ENCODE results near the gene E2F4. TPM values are rescaled to one million over a fixed set of nuclear protein-coding genes. Genes with fewer than 3 reads are reported as not detected.

E2F4 gene
- total RNA-seq, 1 experiment from 2014 or later, result 86.2 TPM

DNA sequence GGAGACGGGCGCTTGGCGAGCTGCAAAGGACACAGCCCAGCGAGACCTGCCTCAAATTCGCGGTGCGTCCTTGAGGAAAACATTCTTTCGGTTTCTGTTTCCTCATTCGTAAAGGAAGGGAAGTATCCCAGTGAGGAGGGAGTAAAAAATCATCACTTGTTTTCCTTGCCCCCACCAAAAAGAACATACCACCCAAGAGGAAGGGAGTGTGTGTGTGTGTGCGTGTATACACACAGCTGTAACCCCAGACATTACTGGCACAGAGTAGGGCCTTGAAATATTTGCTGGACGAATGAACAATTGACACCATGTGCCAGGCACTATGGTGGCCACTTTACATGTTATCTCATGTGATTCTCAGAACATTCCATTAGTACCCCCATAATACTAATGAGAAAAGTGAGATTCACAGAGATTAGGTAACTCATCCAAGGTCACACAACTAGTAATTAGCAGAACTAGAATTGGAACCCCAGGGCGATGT lies 6.3 kb upstream of the E2F4 start:
- ChIA-PET POLR2A (ENCODE audit: unreplicated experiment) (no interaction called here), CTCF (interaction anchor here (0.7 to 1.5 kb wide), 4 partner anchors 26 to 168 kb away, joined by 3 to 5 read pairs (median 4); partner anchors contain the start of genes FBXL8 and TRADD)
- Histone ChIP-seq H3K27me3 (ENCODE audit: low read length) (no peaks in the 10 kb centered on the region), H2AFZ (ENCODE audit: low read length) (no peak overlapping the region), H3K9me2 (replicated peaks; ENCODE audit: low read length) (no peaks in the 10 kb centered on the region), H4K20me1 (ENCODE audit: low read length) (no peaks in the 10 kb centered on the region), H3K9ac (ENCODE audit: low read length) (no peak overlapping the region), H3K36me3 (ENCODE audit: low read depth, low read length) (no peaks in the 10 kb centered on the region), H3K4me1 (ENCODE audit: insufficient read depth, low read length) (peaks cover 39% of the 10 kb centered on the region), H3K27ac (ENCODE audit: low read length) (no peak overlapping the region), H3K4me3 (ENCODE audit: low read length) (peak overlapping the region; percentile 79; the same call in 1 of the 2 replicates), H3K9me3 (ENCODE audit: low read length) (no peaks in the 10 kb centered on the region), H3K79me2 (ENCODE audit: low read length) (peaks cover 23% of the 10 kb centered on the region), H3K4me2 (ENCODE audit: low read length) (peak overlapping the region; percentile 89), H3F3A (ENCODE audit: low read length, unreplicated experiment) (no peaks in the 10 kb centered on the region)
- TF ChIP-seq EZH2 (IDR thresholded peaks at IDR 0.05; ENCODE audit: low read length, unreplicated experiment) (no peak), EZH2phosphoT487 (IDR thresholded peaks at IDR 0.05; ENCODE audit: borderline replicate concordance, low read length) (no peak)
- TF ChIP-seq, protein P1, sequence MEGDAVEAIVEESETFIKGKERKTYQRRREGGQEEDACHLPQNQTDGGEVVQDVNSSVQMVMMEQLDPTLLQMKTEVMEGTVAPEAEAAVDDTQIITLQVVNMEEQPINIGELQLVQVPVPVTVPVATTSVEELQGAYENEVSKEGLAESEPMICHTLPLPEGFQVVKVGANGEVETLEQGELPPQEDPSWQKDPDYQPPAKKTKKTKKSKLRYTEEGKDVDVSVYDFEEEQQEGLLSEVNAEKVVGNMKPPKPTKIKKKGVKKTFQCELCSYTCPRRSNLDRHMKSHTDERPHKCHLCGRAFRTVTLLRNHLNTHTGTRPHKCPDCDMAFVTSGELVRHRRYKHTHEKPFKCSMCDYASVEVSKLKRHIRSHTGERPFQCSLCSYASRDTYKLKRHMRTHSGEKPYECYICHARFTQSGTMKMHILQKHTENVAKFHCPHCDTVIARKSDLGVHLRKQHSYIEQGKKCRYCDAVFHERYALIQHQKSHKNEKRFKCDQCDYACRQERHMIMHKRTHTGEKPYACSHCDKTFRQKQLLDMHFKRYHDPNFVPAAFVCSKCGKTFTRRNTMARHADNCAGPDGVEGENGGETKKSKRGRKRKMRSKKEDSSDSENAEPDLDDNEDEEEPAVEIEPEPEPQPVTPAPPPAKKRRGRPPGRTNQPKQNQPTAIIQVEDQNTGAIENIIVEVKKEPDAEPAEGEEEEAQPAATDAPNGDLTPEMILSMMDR (conservative IDR thresholded peaks at IDR 0.05; ENCODE audit: low read depth, low read length), result no peak
- ATAC-seq, result no peak
- intact Hi-C loops (cut with micrococcal nuclease), result loop anchor here (1.0 kb wide), 1 partner anchor 231 kb away; no protein-coding TSS in a partner anchor
- BruUV-seq (replicated peaks), result no TSS peak
- no peak for DNase-seq

DNA sequence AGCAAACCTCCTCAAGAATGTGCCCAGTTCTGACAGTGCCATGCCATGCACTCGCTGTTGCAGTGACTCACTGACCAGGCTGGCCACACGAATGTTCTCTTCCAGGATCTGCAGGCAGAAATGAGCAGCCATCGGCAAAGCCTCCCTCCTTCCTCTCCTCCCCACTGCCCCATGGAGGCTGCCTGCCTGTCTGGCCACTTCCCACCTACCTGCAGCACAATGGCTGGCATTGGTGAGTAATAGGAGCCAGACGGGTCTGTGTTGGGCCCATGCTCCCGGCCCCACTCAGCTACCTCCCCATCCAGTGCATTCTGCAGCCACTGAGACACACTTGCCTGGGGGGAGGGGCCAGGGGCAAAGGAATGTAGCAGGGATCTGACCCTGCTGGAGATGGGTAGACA lies 5.4 kb upstream of the E2F4 start:
- Histone ChIP-seq H2AFZ (ENCODE audit: low read length) (no peak overlapping the region), H3K4me1 (ENCODE audit: insufficient read depth, low read length) (peaks cover 34% of the 10 kb centered on the region), H3K9me2 (replicated peaks; ENCODE audit: low read length) (no peaks in the 10 kb centered on the region), H3K9me3 (ENCODE audit: low read length) (no peaks in the 10 kb centered on the region), H3K79me2 (ENCODE audit: low read length) (peaks cover 17% of the 10 kb centered on the region), H3F3A (ENCODE audit: low read length, unreplicated experiment) (no peaks in the 10 kb centered on the region), H3K27ac (ENCODE audit: low read length) (no peak overlapping the region), H3K36me3 (ENCODE audit: low read depth, low read length) (no peaks in the 10 kb centered on the region), H3K9ac (ENCODE audit: low read length) (no peak overlapping the region), H4K20me1 (ENCODE audit: low read length) (no peaks in the 10 kb centered on the region), H3K4me3 (ENCODE audit: low read length) (no peak overlapping the region), H3K27me3 (ENCODE audit: low read length) (no peaks in the 10 kb centered on the region), H3K4me2 (ENCODE audit: low read length) (peak overlapping the region; percentile 34)
- intact Hi-C loops (cut with micrococcal nuclease), result no loop called here
- TF ChIP-seq EZH2phosphoT487 (IDR thresholded peaks at IDR 0.05; ENCODE audit: borderline replicate concordance, low read length) (no peak), EZH2 (IDR thresholded peaks at IDR 0.05; ENCODE audit: low read length, unreplicated experiment) (no peak)
- TF ChIP-seq, protein P1 (conservative IDR thresholded peaks at IDR 0.05; ENCODE audit: low read depth, low read length), result no peak
- ChIA-PET POLR2A (ENCODE audit: unreplicated experiment) (no interaction called here), CTCF (no interaction called here)
- BruUV-seq (replicated peaks), result no TSS peak
- peak; percentile 49 for DNase-seq
- ATAC-seq, result no peak

DNA sequence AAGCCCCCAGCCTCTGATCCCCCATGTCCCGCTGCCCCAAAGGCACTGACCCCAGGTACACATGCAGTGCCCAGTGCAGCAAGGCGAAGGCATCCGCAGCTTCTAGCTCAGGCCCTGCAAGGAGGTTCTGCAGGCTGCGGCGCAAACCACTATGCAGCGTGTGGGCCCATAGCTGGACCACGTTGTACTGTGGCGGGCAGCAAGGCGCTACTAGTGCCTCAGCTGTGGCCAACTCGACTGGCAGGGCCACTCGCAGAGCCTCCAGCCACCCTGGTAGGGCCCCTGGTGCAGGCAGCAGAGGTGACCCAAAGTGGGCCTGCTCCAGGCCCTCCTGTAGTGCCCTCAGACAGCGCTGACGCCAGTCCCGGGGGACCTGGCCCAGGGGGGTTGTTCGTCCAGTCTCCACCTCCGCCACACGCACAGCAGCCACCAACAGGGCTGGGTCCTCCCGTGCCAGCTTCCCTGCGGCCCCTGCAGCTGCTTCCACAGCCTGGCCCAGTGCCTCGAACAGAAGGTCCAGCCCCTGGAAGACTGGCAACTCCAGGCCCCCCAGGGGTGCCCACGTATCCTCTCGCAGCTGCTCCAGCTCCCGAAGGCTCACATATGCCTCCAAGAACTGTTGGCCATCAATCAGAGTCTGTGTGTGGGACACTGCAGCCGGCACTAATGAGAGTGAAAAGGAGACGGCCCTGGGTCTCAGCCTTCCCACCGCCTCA lies 4.6 kb upstream of the E2F4 start:
- ChIA-PET POLR2A (ENCODE audit: unreplicated experiment) (no interaction called here), CTCF (no interaction called here)
- Histone ChIP-seq H3F3A (ENCODE audit: low read length, unreplicated experiment) (no peaks in the 10 kb centered on the region), H3K27ac (ENCODE audit: low read length) (no peak overlapping the region), H3K9ac (ENCODE audit: low read length) (no peak overlapping the region), H3K4me3 (ENCODE audit: low read length) (no peak overlapping the region), H3K27me3 (ENCODE audit: low read length) (no peaks in the 10 kb centered on the region), H3K9me3 (ENCODE audit: low read length) (no peaks in the 10 kb centered on the region), H2AFZ (ENCODE audit: low read length) (no peak overlapping the region), H3K9me2 (replicated peaks; ENCODE audit: low read length) (no peaks in the 10 kb centered on the region), H3K4me2 (ENCODE audit: low read length) (no peak overlapping the region), H3K36me3 (ENCODE audit: low read depth, low read length) (no peaks in the 10 kb centered on the region), H3K79me2 (ENCODE audit: low read length) (peaks cover 14% of the 10 kb centered on the region), H3K4me1 (ENCODE audit: insufficient read depth, low read length) (peaks cover 29% of the 10 kb centered on the region), H4K20me1 (ENCODE audit: low read length) (no peaks in the 10 kb centered on the region)
- no TSS peak for BruUV-seq (replicated peaks)
- intact Hi-C loops (cut with micrococcal nuclease), result no loop called here
- no peak for ATAC-seq
- TF ChIP-seq, protein P1 (conservative IDR thresholded peaks at IDR 0.05; ENCODE audit: low read depth, low read length), result no peak
- no peak for TF ChIP-seq EZH2 (IDR thresholded peaks at IDR 0.05; ENCODE audit: low read length, unreplicated experiment)
- TF ChIP-seq EZH2phosphoT487 (IDR thresholded peaks at IDR 0.05; ENCODE audit: borderline replicate concordance, low read length), result no peak
- no peak for DNase-seq
